ENCODE measurements around the gene SEC14L3.

Gene SEC14L3

DNA sequence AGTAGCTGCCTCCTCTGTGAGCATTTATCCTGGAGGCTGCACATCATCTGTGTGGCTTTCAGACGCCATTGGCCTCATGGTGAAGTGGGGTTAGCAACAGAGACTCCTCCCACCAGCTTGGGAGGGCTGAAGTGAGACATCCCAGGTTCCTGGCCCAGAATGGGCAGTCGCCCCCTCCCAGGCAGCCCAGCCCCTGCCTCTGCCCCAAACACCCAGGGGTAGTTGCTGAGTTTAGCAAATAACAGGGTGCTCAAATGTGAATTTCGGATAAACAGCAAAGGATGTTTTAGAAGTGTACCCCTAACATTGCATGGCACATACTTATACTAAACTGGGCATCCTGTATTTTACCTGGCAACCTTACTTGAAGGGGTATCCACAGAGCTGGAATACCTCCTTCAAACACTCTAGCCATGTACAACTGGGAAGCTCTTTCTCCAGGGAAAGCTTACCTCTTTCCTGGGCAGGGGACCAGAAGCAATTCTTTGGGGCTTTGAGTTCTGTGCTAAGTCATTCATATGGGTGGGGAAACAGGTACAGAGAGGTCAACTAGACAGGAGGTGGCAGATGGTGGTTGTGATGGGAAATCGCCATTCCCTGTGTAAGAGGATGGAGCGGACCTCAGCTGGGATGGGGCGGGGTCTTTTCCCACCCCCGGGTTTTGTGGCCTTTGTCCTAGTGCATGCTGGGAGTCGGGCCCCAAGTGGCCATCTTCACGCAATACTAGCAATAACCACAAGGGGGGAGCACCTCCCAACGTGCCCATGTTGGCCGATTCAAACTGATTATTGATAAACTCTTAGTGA lies 27.0 kb downstream of the SEC14L3 start:
- peak in 1 of 2 experiments; percentile 24 for DNase-seq (ENCODE audit: low read depth in 2 of 2)

- no peak for DNase-seq (ENCODE audit: low read depth in 2 of 2)
These were observed 30.7 kb downstream of the SEC14L3 start for GRCh38 chr22:30441088-30441487.

GRCh38 chr22:30439836-30440235 lies 32.0 kb downstream of the SEC14L3 start:
- DNase-seq (ENCODE audit: low read depth in 2 of 2): no peak

DNA sequence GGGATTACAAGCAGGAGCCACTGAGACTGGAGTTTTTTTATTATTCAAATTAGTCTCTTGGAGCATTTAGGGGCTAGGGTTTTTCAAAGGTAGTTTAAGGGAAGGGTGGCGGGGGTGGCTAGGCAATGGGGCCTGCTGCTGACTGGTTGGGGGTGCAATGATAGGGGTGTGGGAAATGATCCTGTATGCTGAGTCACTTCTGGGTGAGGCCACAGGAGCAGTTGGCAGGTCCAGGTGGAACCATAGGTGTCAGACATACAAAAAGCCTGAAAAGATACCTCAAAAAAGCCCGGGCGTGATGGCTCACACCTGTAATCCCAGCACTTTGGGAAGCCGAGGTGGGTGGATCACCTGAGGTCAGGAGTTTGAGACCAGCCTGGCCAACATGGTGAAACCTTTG lies 32.6 kb downstream of the SEC14L3 start:
- DNase-seq (ENCODE audit: low read depth in 2 of 2): no peak

DNA sequence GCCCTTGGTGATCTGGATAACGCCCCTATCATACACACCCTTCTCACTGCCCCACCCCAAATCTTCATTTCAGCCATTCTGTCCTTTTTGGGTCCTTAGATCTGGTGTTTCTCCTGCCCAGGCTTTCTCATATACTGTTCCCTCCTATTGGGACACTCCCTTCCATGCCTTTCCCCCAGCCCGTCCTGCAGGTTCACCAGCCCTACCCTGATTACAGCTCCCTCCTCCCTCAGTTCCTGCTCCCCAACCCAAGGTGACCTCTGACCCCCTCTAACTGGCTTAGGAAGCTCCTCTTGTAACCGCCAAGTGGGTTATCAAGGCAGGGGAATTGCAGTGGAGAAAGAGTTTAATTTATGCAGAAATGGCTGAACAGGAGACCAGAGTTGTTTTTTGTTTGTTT lies 33.3 kb downstream of the SEC14L3 start:
- no peak for DNase-seq (ENCODE audit: low read depth in 2 of 2)

GRCh38 chr22:30436196-30436595 lies 35.6 kb downstream of the SEC14L3 start:
- no peak for DNase-seq (ENCODE audit: low read depth in 2 of 2)

- no peak for DNase-seq (ENCODE audit: low read depth in 2 of 2)
These were observed 36.1 kb downstream of the SEC14L3 start for GRCh38 chr22:30435674-30436126.

DNA sequence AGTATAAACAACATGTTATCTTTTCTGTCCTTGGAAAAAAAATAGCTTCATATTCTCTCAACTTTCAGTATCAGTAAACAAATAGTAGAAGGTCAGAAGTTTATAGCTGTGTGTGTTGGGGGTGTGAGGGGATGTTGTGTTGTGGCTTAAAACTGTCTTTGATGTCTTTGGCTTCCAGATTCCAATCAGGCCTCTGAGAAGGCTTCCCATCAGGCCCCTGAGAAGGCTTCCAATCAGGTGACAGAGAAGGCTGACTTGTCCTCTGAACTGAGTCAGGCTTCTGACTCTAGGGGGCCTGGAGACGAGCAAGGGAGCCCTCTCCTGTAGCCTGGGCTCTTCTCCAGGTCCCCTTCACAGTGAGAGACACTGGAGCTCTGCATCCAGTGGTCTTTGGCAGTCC lies 37.0 kb downstream of the SEC14L3 start:
- no peak for DNase-seq (ENCODE audit: low read depth in 2 of 2)

- no peak for DNase-seq (ENCODE audit: low read depth in 2 of 2)
These were observed 38.0 kb downstream of the SEC14L3 start for GRCh38 chr22:30433773-30434172.

DNA sequence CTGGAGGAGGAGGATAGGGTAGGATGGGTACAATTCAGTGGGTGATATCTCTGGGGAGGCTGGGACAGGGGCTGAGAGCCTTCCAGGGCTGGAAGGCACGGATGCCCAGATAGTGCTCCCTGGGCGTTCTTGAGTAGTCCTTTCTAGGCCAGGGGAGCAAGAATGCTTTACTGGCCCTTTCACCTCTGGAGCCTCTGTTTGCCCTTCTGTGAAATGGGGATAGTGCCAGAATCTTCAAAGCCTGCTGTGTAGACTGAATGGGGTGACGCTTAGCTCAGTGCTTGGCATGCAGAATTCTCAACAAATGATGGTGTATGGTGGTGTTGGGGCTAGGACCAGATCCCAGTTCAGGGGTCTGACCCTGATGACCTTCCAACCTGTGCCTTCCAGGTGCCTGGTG lies 38.6 kb downstream of the SEC14L3 start:
- DNase-seq (ENCODE audit: low read depth in 2 of 2): no peak

DNA sequence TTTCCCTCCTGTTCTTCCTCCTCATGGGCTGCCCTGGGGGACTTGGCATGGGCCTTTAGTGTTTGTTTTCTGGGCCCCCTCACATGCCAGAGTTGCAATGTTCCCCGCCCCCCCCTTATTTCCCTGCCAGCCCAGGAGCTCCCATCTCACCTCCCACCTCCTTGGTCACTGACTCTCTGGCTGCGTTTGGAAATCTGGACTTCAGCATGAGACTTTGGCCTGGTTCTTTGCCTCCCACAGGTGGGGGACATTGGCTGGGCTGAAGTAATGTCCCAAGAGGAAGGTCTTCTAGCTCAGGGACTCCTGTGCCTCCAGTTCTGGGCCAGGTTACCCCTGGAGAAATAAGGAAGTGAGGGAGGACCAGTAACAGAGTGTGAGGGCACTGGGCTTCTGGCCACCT lies 39.3 kb downstream of the SEC14L3 start:
- no peak for DNase-seq (ENCODE audit: low read depth in 2 of 2)

GRCh38 chr22:30432096-30432495 lies 39.7 kb downstream of the SEC14L3 start:
- DNase-seq (ENCODE audit: low read depth in 2 of 2): no peak

DNA sequence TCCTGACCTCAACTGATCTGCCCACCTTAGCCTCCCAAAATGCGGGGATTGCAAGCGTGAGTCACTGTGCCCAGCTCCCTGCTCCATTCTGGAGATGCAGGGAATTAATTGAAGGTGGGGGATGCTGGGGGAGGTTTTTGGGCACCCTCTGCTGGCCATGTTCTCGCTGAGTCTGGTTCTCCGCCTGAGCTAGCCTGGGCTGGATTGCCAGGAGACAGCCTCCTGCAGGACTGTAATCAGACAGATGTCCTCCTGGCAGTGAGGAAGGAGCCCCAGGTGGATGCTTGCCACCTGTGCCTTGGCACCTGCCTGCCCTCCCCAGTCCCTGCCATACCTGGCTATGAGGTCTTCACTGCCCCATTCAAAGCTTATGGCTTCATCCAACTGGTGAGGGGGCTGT lies 40.9 kb downstream of the SEC14L3 start:
- no peak for DNase-seq (ENCODE audit: low read depth in 2 of 2)

GRCh38 chr22:30429887-30430286 lies 41.9 kb downstream of the SEC14L3 start:
- DNase-seq (ENCODE audit: low read depth in 2 of 2): no peak

GRCh38 chr22:30427871-30428270 lies 43.9 kb downstream of the SEC14L3 start:
- DNase-seq (ENCODE audit: low read depth in 2 of 2): no peak

DNA sequence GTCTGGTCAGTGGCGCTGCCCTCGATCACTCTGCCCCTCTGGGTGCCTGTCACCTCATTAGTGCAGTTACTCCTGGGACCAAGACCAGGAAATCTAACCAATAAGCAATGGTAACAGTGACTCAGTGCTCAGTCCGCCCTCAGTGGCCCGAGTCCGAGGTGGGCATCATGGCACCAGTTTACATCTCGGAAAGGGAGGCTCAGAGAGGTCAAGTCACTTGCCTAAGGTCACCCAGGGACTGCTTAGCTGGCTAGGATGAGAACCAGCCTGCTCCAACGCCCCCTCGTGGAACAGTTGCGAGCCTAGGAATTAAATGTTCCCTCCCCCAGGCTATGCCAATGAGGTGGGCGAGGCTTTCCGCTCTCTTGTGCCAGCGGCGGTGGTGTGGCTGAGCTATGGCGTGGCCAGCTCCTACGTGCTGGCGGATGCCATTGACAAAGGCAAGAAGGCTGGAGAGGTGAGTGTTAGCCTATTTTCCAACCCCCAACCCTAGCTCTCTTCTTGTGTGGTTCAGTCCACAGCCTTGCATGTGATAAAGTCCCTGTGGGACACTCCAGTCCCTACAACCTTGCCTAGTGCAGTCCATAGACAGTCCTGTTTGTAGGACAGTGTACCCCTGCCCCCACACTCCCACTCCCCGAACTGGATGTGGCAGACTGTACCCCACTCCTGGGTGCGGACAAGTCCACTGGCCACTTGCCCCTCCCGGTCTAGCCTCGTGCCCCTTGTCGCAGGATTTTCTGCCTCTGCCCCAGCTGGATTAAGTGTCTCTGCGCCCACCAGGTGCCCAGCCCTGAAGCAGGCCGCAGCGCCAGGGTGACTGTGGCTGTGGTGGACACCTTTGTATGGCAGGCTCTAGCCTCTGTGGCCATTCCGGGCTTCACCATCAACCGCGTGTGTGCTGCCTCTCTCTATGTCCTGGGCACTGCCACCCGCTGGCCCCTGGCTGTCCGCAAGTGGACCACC lies 45.1 kb downstream of the SEC14L3 start:
- peak in 1 of 2 experiments; percentile 27 for DNase-seq (ENCODE audit: low read depth in 2 of 2)

GRCh38 chr22:30425616-30426387 lies 46.0 kb downstream of the SEC14L3 start, which contains the start of gene MTFP1:
Gene MTFP1, plus strand, starts transcription at chr22:30425768. Its CDS starts 112 bp downstream, at chr22:30425880.
- peak in 1 of 2 experiments; percentile 35 for DNase-seq (ENCODE audit: low read depth in 2 of 2)

DNA sequence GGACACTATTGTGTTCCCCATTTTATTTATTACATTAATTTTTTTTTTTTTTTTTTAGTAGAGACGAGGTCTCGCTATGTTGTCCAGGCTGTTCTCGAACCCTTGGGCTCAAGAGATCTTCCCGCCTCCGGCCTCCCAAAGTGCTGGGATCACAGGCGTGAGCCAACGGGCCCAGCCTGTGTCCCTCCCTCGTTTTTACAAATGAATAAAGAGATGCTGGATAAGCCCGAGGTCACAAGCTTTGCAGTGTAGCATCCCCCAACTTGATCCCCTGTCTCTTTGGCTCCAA lies 46.5 kb downstream of the SEC14L3 start:
- no peak for DNase-seq (ENCODE audit: low read depth in 2 of 2)

DNA sequence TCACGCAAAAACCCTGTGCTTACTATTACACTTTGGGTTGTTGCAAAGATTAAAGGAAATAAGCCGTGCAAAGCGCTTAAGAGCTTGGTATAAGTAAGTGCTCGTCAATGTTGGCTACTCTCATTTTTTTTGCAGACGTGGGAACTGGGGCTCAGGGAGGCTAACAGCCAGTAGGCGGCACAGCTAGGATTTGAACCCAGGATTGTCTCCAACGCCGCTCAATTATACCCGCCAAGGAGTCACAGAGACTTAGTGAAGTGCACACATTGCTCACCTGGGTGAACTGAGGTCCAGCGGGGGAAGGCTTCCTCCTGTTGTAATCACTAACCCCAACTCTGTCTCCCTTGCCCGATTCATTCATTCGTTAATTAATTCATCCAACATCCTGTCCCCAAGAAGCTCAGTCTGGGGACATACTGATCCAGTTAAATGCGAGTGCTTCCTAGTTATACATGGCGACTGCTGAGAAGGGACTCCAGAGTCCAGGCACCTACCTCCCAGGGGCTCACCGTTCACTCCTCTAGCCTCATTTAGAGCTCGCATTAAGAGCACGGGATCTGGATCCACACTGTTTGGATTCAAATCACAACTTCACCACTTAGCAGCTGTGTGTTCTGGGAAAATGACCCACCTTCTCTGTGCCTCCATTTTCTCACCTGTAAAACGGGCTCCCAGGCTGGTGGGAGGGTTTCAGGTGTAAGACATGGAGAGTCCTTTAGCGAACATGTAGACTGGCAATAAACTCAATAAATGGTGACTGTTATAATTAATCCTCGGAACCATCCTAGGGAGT lies 47.1 kb downstream of the SEC14L3 start:
- DNase-seq (ENCODE audit: low read depth in 2 of 2): no peak

GRCh38 chr22:30423959-30424533 lies 47.8 kb downstream of the SEC14L3 start:
- DNase-seq (ENCODE audit: low read depth in 2 of 2): peak; percentile 100
